GM12874 (cell line): ENCODE results near the gene CHTF18.

Experiments
- TF ChIP-seq, protein P1 (sequence below): IDR thresholded peaks from 2 replicates; pipeline ENCODE4 v1.5.1; 2011; ENCODE audit warnings: low read depth, mild to moderate bottlenecking, control low read depth, low read length, moderate library complexity; ENCODE audit not compliant: insufficient read depth

The CHTF18 gene

DNA sequence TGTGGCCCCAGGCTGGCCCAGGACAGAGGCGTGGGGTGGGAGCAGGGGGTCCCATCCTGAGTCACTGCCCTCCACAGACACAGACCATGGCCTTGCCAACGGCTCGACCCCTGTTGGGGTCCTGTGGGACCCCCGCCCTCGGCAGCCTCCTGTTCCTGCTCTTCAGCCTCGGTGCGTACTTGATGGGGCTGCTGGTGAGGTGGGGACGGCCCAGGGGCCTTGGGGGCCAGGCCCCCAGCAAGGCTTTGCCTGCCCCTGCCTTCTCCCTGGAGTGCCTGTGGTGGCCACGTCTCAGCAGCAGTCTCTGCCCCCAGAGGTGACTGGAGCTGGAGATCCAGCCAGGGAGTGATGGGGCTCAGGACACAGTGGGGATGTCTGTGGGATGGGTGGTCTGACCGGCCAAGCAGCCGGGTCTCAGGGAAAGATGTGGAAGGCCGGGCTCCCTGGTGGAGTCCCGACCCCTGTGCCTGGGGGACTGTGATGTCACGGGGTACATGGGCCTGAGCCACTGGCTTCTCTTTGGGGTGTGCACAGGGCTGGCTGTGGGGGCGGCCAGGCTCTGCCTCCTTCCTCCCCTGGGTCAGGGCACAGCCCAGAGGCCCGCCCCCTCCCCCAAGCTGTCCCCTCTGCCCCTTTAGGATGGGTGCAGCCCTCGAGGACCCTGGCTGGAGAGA is 25.7 kb upstream of the CHTF18 start:
- TF ChIP-seq, protein P1, sequence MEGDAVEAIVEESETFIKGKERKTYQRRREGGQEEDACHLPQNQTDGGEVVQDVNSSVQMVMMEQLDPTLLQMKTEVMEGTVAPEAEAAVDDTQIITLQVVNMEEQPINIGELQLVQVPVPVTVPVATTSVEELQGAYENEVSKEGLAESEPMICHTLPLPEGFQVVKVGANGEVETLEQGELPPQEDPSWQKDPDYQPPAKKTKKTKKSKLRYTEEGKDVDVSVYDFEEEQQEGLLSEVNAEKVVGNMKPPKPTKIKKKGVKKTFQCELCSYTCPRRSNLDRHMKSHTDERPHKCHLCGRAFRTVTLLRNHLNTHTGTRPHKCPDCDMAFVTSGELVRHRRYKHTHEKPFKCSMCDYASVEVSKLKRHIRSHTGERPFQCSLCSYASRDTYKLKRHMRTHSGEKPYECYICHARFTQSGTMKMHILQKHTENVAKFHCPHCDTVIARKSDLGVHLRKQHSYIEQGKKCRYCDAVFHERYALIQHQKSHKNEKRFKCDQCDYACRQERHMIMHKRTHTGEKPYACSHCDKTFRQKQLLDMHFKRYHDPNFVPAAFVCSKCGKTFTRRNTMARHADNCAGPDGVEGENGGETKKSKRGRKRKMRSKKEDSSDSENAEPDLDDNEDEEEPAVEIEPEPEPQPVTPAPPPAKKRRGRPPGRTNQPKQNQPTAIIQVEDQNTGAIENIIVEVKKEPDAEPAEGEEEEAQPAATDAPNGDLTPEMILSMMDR, result no peak

DNA sequence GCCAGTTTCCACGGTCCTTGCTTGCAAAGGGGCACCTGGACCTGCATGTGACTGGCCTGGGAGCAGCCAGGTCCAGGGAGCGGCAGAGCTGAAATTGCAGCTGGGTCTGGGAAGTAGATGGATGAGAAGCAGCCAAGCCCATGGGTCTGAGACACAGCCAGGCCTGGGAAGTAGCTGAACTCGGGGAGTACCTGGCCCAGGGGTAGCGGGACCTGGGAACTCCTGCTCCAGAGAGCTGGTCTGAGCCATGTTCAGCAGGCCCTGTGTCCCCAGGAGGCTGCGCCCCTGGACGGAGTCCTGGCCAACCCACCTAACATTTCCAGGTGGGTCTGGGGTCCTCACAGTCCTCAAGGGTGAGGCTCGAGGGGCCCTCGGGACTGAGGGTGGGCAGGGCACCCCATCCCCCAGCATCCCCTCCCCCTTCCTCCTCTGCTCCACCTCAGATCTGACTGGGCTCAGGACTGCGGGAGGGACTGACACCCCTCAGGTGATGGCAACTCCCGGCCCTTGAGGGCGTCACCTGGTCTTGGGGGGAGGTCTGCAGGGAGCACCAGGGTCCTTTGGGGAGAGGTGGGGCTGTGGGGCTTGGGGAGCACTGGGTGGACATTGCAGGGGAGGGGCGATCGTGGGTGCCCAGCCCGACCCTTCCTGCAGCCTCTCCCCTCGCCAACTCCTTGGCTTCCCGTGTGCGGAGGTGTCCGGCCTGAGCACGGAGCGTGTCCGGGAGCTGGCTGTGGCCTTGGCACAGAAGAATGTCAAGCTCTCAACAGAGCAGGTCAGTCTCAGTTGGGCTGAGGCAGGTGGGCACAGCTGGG is 24.8 kb upstream of the CHTF18 start:
- TF ChIP-seq, protein P1, result no peak

DNA sequence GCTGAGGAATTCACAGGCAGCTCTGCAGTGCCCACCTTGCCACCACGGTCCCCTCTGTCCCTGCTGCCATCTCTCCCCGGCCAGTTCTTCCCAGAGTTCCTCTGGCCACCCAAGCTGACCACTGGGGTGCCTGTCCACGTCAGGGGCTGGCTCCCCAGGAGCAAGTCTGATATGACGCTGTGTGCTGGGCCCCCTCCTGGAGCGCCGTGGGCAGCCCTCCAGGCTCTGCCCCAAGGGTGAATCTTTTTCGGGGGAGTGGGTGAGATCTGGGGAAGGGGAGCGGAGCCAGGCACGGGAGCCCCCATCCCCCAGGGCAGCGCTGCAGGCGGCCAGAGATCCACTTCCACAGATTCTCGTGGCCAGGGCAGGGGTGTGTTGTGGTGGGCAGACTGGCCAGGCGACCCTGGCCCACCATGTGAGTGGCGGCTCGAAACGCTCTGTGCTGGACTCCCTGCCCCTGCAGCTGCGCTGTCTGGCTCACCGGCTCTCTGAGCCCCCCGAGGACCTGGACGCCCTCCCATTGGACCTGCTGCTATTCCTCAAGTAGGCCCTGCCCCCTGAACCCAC is 24.2 kb upstream of the CHTF18 start:
- TF ChIP-seq, protein P1, result no peak

DNA sequence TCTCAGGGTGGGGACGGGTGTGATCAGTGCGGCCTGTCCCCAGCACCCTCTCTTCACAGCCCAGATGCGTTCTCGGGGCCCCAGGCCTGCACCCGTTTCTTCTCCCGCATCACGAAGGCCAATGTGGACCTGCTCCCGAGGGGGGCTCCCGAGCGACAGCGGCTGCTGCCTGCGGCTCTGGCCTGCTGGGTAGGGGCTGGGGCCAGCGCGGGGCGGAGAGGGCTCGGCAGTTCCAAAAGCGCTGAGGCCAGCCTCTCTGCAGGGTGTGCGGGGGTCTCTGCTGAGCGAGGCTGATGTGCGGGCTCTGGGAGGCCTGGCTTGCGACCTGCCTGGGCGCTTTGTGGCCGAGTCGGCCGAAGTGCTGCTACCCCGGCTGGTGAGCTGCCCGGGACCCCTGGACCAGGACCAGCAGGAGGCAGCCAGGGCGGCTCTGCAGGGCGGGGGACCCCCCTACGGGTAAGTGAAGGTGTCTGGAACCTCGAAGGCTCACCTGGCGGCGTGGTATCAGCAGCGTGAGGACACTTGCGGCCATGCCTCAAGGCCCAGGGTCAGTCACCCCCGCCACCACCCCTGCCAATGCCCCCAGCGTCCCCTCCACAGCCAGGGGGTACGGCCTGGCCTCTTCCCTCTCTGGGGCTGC is 23.5 kb upstream of the CHTF18 start:
- TF ChIP-seq, protein P1, result no peak

DNA sequence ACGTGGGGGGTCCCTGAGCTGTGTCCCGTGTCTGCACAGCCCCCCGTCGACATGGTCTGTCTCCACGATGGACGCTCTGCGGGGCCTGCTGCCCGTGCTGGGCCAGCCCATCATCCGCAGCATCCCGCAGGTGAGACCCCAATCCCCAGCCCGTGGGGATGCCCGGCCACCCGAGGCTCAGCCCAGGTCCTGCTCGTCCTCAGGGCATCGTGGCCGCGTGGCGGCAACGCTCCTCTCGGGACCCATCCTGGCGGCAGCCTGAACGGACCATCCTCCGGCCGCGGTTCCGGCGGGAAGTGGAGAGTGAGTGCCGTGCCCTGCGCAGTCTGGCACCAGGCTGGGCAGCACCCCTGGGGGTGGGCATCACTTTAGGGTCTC is 22.9 kb upstream of the CHTF18 start:
- TF ChIP-seq, protein P1, result no peak

DNA sequence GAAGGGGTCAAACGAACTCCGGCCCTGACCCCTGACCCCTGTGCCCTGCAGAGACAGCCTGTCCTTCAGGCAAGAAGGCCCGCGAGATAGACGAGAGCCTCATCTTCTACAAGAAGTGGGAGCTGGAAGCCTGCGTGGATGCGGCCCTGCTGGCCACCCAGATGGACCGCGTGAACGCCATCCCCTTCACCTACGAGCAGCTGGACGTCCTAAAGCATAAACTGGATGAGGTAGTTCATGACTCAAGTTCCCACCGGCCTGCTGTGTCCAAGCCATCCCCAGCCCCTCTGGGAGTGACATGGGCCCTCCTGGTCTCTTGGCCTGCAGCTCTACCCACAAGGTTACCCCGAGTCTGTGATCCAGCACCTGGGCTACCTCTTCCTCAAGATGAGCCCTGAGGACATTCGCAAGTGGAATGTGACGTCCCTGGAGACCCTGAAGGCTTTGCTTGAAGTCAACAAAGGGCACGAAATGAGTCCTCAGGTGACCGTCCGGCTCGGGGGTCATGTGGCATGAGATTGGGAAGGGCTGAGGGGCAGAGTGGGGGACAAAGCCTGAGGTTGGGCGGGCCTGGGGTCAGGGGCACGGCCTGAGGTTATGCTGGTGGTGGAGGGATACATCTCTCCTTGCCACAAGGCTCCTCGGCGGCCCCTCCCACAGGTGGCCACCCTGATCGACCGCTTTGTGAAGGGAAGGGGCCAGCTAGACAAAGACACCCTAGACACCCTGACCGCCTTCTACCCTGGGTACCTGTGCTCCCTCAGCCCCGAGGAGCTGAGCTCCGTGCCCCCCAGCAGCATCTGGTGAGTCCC is 22.2 kb upstream of the CHTF18 start:
- TF ChIP-seq, protein P1, result no peak
